GM12878 (cell line): ENCODE measurements around the gene MARCHF10. TPM values are rescaled to one million over a fixed set of nuclear protein-coding genes. Genes with fewer than 3 reads are reported as not detected.
A peak's percentile ranks its signal among the peaks of the same experiment; 100 is the strongest.

Experiments used
- ATAC-seq: fragments of 200-7000 bp; cut with Tn5 transposase; 3 replicates; pipeline ENCODE4 v1.9.1; 2020; ENCODE audit warnings: mild to moderate bottlenecking, moderate library complexity
- BruUV-seq: library from RNA; stranded (reverse); fragments of 400-500 nt; replicated peaks from 2 replicates; lab custom pipeline; 2021; lab: Mats Ljungman, UMichigan
- CTCF ChIA-PET: fragments of 300-600 bp; sonication (Branson Sonifier 250); formaldehyde crosslinking; extraction: SDS; loops from one replicate; lab custom pipeline; 2021; ENCODE audit warnings: inconsistent platforms; lab: Yijun Ruan, JAX
- POLR2A ChIA-PET: fragments of 350-600 bp; formaldehyde crosslinking; extraction: SDS; loops from one replicate; lab custom pipeline; 2021; ENCODE audit warnings: inconsistent platforms; lab: Charles Lee
- RAD21 ChIA-PET: fragments of 300-600 bp; sonication (Branson Sonifier 250); formaldehyde crosslinking; loops from one replicate; lab custom pipeline; 2023; ENCODE audit warnings: antibody characterized with exemption; ENCODE audit not compliant: unreplicated experiment; lab: Charles Lee
- SMC1A ChIA-PET: fragments of 300-600 bp; sonication (Branson Sonifier 250); formaldehyde crosslinking; loops from one replicate; lab custom pipeline; 2023; ENCODE audit not compliant: unreplicated experiment, uncharacterized antibody; lab: Charles Lee
- DNase-seq: peaks from one replicate; pipeline ENCODE4 v3.0.0-alpha.2; 2011; ENCODE audit warnings: low read depth, low spot score
- FAIRE-seq: peaks from 3 replicates; lab custom pipeline; 2011; peaks lifted over from hg19 to GRCh38; lab: Jason Lieb, UNC
- H2AFZ ChIP-seq: 2 replicates; pipeline ENCODE4 v1.6.0; 2011; ENCODE audit warnings: low read depth, low read length, control low read depth; ENCODE audit not compliant: control insufficient read depth
- H3K27ac ChIP-seq: 2 replicates; pipeline ENCODE4 v1.5.1; 2011; ENCODE audit warnings: control low read depth; ENCODE audit not compliant: control insufficient read depth, insufficient read depth
- H3K27me3 ChIP-seq, 2 experiments: replicated peaks in 1 of 2; 2 replicates each; pipeline versions ENCODE4 v1.6.0 to v1.6.1; 2011; ENCODE audit warnings: low read length in 1 of 2; ENCODE audit not compliant: control insufficient read depth in 2 of 2, insufficient read depth in 2 of 2
- H3K36me3 ChIP-seq, 2 experiments: 2 replicates each; pipeline ENCODE4 v1.5.1; 2011; ENCODE audit warnings: low read length in 1 of 2; ENCODE audit not compliant: control insufficient read depth in 2 of 2, insufficient read depth in 2 of 2
- H3K4me1 ChIP-seq: 2 replicates; pipeline ENCODE4 v1.6.1; 2011; ENCODE audit warnings: mild to moderate bottlenecking, low read length, moderate library complexity, mixed read lengths; ENCODE audit not compliant: control insufficient read depth, insufficient read depth
- H3K4me2 ChIP-seq: 2 replicates; pipeline ENCODE4 v1.6.0; 2011; ENCODE audit warnings: control low read depth; ENCODE audit not compliant: control insufficient read depth, insufficient read depth
- H3K4me3 ChIP-seq: fragments of 200-600 bp; sonication (generic); 2 replicates; pipeline ENCODE4 v1.5.1; 2016
- H3K79me2 ChIP-seq: 2 replicates; pipeline ENCODE4 v1.6.0; 2011; ENCODE audit warnings: low read length; ENCODE audit not compliant: control insufficient read depth, insufficient read depth
- H3K9ac ChIP-seq: 2 replicates; pipeline ENCODE4 v1.8.0; 2011; ENCODE audit warnings: low read length, control low read depth, mixed read lengths; ENCODE audit not compliant: control insufficient read depth, insufficient read depth
- H3K9me3 ChIP-seq: replicated peaks from 3 replicates; pipeline ENCODE4 v1.5.1; 2011; ENCODE audit warnings: mild to moderate bottlenecking, low read length; ENCODE audit not compliant: control insufficient read depth, insufficient read depth
- H4K20me1 ChIP-seq: 2 replicates; pipeline ENCODE4 v1.6.0; 2011; ENCODE audit not compliant: control insufficient read depth, insufficient read depth
- BRCA1 ChIP-seq: IDR thresholded peaks from 2 replicates; pipeline ENCODE4 v1.6.1; 2011; ENCODE audit warnings: low read depth, low read length, improper control_type of control experiment
- CHD1 ChIP-seq: IDR thresholded peaks from 2 replicates; pipeline ENCODE4 v1.6.1; 2012; ENCODE audit warnings: low read depth, low read length, improper control_type of control experiment
- GATAD2B ChIP-seq: fragments of 450-650 bp; conservative IDR thresholded peaks from 2 replicates; pipeline ENCODE4 v1.6.1; 2017; ENCODE audit warnings: low read depth, mild to moderate bottlenecking, moderate library complexity
- LARP7 ChIP-seq: fragments of 450-650 bp; IDR thresholded peaks from 2 replicates; pipeline ENCODE4 v1.6.1; 2017; ENCODE audit warnings: mild to moderate bottlenecking
- MXI1 ChIP-seq: fragments of 150-350 bp; IDR thresholded peaks from 2 replicates; pipeline ENCODE4 v1.6.1; 2011; ENCODE audit warnings: low read depth, mild to moderate bottlenecking, inconsistent platforms, low read length, improper control_type of control experiment
- NBN ChIP-seq: fragments of 450-650 bp; IDR thresholded peaks from 2 replicates; pipeline ENCODE4 v1.6.1; 2016
- PAX5 ChIP-seq: IDR thresholded peaks from 2 replicates; pipeline ENCODE4 v1.6.1; 2011; ENCODE audit warnings: low read depth, low read length, borderline replicate concordance
- RAD51 ChIP-seq: fragments of 450-650 bp; IDR thresholded peaks from 2 replicates; pipeline ENCODE4 v1.6.1; 2016; ENCODE audit warnings: moderate library complexity, mild to moderate bottlenecking, inconsistent platforms
- SMC3 ChIP-seq: IDR thresholded peaks from 2 replicates; pipeline ENCODE4 v1.6.1; 2011; ENCODE audit warnings: low read length, improper control_type of control experiment, borderline replicate concordance
- STAT1 ChIP-seq: fragments of 450-650 bp; conservative IDR thresholded peaks from 2 replicates; pipeline ENCODE4 v1.6.1; 2014; ENCODE audit warnings: antibody characterized with exemption, mild to moderate bottlenecking
- SUZ12 ChIP-seq: fragments of 200-600 bp; sonication (generic); IDR thresholded peaks from one replicate; pipeline ENCODE4 v1.6.1; 2018; ENCODE audit warnings: antibody characterized with exemption, mild to moderate bottlenecking; ENCODE audit not compliant: unreplicated experiment
- WRNIP1 ChIP-seq: IDR thresholded peaks from 2 replicates; pipeline ENCODE4 v1.6.1; 2011; ENCODE audit warnings: low read depth, low read length, improper control_type of control experiment, borderline replicate concordance
- WGBS: methylation state at CpG from one replicate; pipeline ENCODE4 v1.1.6; 2016; ENCODE audit warnings: low lambda C conversion rate; ENCODE audit not compliant: insufficient replicate concordance, insufficient coverage; ENCODE audit errors: missing lambda C conversion rate; 5-methylcytosine and 5-hydroxymethylcytosine counted together
- in situ Hi-C: fragments of 300-500 bp; cut with MboI; formaldehyde crosslinking; loops from 9 replicates; pipeline ENCODE4 v1.14.3; 2018; ENCODE audit warnings: mixed read lengths
- intact Hi-C: fragments of 100-400 bp; cut with micrococcal nuclease; formaldehyde crosslinking; loops from one replicate; pipeline ENCODE4 v1.14.2; 2022; ENCODE audit not compliant: unreplicated experiment
- polyA plus RNA-seq, 11 experiments: library from polyadenylated mRNA; depleted of rRNA in 4 of 11; unstranded in 6 of 11; stranded (reverse) in 5 of 11; fragments of >200 nt; fragmentation: Nextera tagmentation in 4 of 11; fragmentation: Illumina TruSeq in 1 of 11; extraction: Ambion mirVana in 4 of 11; extraction: Trizol in 1 of 11; gene quantifications; 1 replicate in 1 of 11; 2 replicates in 10 of 11; pipeline versions ENCODE4 v1.2.1 to v1.2.3, GENCODE V29; 2011 to 2016; ENCODE audit warnings: inconsistent platforms in 2 of 11, missing spikeins in 2 of 11, low read depth in 1 of 11
- total RNA-seq, 4 experiments: library from RNA; depleted of rRNA in 3 of 4; stranded (reverse); fragments of >200 nt in 3 of 4; fragmentation: Illumina TruSeq in 1 of 4; extraction: Trizol in 1 of 4; gene quantifications; 2 replicates each; pipeline versions ENCODE4 v1.2.1 to v1.2.3, GENCODE V29; 2013 to 2021
- TF ChIP-seq, protein P1 (sequence below): fragments of 450-650 bp; IDR thresholded peaks from 2 replicates; pipeline ENCODE4 v1.6.1; 2017; ENCODE audit warnings: borderline replicate concordance
- TF ChIP-seq, protein P2 (sequence below): fragments of 450-650 bp; IDR thresholded peaks from 2 replicates; pipeline ENCODE4 v1.6.1; 2017; ENCODE audit warnings: mild to moderate bottlenecking, moderate library complexity

MARCHF10 gene
- total and polyA plus RNA-seq, 10 of the 15 experiments (the other 5 are each of a cell fraction or from before 2014, with no cell fraction given) = 0.11 to 0.24 TPM; not detected in 8

DNA sequence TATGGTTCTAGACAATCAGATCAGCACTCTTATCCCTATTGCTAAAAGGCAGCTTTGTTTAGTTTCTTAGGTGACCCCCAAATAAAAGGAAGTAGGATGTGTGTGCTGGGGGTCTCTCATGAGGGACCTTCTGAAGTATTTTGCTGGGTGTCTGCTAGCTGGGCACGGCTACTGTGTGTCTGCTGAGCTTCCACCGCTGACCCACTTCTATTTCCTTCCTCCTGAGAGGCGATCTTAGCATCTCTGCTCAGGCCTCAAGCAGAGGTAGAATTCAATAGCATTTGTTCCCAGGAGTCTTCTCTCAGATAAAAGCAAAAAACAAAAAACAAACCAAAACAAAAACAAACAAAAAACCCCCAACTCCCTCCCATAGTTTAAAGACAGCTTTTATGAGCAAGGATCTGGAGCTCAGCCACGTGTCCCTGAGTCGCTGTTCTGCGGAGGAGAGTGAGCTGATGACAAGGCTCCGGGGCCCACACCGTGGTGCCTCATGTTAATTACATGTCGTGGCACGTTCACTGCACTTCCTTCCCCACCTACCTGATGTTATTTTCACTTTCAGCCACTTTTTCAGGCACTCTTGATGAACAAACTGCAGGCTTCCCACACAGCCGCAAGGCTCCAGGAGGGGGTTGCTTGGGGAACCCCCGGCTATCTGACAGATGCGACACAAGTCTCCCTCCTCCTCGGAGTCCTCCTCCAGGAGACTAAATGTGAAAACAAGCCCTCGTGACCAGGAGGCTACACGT lies 83.5 kb downstream of the MARCHF10 start (continued):
- TF ChIP-seq, protein P1, sequence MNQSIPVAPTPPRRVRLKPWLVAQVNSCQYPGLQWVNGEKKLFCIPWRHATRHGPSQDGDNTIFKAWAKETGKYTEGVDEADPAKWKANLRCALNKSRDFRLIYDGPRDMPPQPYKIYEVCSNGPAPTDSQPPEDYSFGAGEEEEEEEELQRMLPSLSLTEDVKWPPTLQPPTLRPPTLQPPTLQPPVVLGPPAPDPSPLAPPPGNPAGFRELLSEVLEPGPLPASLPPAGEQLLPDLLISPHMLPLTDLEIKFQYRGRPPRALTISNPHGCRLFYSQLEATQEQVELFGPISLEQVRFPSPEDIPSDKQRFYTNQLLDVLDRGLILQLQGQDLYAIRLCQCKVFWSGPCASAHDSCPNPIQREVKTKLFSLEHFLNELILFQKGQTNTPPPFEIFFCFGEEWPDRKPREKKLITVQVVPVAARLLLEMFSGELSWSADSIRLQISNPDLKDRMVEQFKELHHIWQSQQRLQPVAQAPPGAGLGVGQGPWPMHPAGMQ = no peak
- TF ChIP-seq NBN (peak; percentile 31; the same call in 1 of the 2 replicates), GATAD2B (0 out of 2 replicates have a peak, but pooled peaks have one; percentile 41), BRCA1 (no peak), RAD51 (peak; percentile 69), STAT1 (no peak), MXI1 (peak; percentile 61; the same call in 1 of the 2 replicates), LARP7 (no peak), SUZ12 (no peak), SMC3 (no peak; the same call in 1 of the 2 replicates), PAX5 (peak; percentile 63; the same call in 1 of the 2 replicates)

DNA sequence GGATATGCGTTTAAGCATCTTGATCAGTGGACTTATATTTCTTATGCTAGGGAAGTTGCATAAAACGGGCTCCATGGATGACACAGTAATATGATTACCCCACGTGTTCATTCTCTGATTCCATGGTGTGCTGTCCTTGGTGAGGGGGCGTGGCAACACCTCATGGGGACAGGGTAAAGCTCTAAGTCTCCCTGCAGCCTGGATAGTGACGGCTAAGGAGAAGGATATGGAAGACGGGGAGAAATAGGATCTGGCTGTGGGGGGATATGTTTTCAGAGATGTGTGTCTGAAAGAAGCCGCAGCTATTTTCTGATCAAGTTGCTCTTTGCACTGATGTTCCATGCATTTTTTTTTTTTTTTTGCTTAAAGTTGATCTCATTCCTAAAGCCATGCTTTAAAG lies 84.3 kb downstream of the MARCHF10 start:
- SMC1A ChIA-PET = no interaction called here
- H3K9ac ChIP-seq = no peak overlapping the region
- no peak for DNase-seq
- no peak overlapping the region for H3K4me3 ChIP-seq
- FAIRE-seq = no peak
- peaks cover 5% of the 10 kb centered on the region; the same call in 2 of the 3 replicates for H3K9me3 ChIP-seq
- intact Hi-C loops (loop anchor here (5.0 kb wide), 1 partner anchor 243 kb away; the partner anchor contains the start of gene TANC2), in situ Hi-C loops (no loop called here)
- RAD21 ChIA-PET = no interaction called here
- 98% methylated on average over 7 of the region's 7 CpGs for WGBS
- POLR2A ChIA-PET = interaction anchor here (0.7 kb wide), 1 partner anchor 982 kb away, joined by 4 read pairs; no protein-coding TSS in a partner anchor
- TF ChIP-seq, protein P2, sequence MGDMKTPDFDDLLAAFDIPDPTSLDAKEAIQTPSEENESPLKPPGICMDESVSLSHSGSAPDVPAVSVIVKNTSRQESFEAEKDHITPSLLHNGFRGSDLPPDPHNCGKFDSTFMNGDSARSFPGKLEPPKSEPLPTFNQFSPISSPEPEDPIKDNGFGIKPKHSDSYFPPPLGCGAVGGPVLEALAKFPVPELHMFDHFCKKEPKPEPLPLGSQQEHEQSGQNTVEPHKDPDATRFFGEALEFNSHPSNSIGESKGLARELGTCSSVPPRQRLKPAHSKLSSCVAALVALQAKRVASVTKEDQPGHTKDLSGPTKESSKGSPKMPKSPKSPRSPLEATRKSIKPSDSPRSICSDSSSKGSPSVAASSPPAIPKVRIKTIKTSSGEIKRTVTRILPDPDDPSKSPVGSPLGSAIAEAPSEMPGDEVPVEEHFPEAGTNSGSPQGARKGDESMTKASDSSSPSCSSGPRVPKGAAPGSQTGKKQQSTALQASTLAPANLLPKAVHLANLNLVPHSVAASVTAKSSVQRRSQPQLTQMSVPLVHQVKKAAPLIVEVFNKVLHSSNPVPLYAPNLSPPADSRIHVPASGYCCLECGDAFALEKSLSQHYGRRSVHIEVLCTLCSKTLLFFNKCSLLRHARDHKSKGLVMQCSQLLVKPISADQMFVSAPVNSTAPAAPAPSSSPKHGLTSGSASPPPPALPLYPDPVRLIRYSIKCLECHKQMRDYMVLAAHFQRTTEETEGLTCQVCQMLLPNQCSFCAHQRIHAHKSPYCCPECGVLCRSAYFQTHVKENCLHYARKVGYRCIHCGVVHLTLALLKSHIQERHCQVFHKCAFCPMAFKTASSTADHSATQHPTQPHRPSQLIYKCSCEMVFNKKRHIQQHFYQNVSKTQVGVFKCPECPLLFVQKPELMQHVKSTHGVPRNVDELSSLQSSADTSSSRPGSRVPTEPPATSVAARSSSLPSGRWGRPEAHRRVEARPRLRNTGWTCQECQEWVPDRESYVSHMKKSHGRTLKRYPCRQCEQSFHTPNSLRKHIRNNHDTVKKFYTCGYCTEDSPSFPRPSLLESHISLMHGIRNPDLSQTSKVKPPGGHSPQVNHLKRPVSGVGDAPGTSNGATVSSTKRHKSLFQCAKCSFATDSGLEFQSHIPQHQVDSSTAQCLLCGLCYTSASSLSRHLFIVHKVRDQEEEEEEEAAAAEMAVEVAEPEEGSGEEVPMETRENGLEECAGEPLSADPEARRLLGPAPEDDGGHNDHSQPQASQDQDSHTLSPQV = no peak
- TF ChIP-seq CHD1 = no peak
- TF ChIP-seq MXI1 = no peak
- TF ChIP-seq WRNIP1 = no peak
- CTCF ChIA-PET = interaction anchor here (1.6 kb wide), 1 partner anchor 171 kb away, joined by 3 read pairs; no protein-coding TSS in a partner anchor
- no peaks in the 10 kb centered on the region for H3K79me2 ChIP-seq
- no peak overlapping the region for H2AFZ ChIP-seq
- peaks cover 15% of the 10 kb centered on the region for H3K4me1 ChIP-seq
- no TSS peak for BruUV-seq
- H3K36me3 ChIP-seq = no peaks in the 10 kb centered on the region
- H3K4me2 ChIP-seq = no peak overlapping the region
- no peak for ATAC-seq
- no peak overlapping the region for H3K27ac ChIP-seq
- H4K20me1 ChIP-seq = no peaks in the 10 kb centered on the region
- H3K27me3 ChIP-seq = no peaks in the 10 kb centered on the region
